Measurements from ENCODE around the gene GAS1. TPM values are rescaled to one million over a fixed set of nuclear protein-coding genes. Genes with fewer than 3 reads are reported as not detected.

GAS1 gene
- total and polyA plus RNA-seq, 10 of the 15 experiments (the other 5 are each of a cell fraction or from before 2014, with no cell fraction given), result not detected

- Histone ChIP-seq H3K9me3 (replicated peaks; ENCODE audit: control insufficient read depth, insufficient read depth, low read length) (no peaks in the 10 kb centered on the region), H2AFZ (ENCODE audit: control insufficient read depth, low read depth, low read length) (no peak overlapping the region), H3K4me2 (ENCODE audit: control insufficient read depth, insufficient read depth) (no peak overlapping the region), H3K9ac (ENCODE audit: control insufficient read depth, insufficient read depth, low read length) (no peak overlapping the region), H4K20me1 (ENCODE audit: control insufficient read depth, insufficient read depth) (no peaks in the 10 kb centered on the region), H3K36me3 (ENCODE audit: control insufficient read depth in 2 of 2, insufficient read depth in 2 of 2, low read length in 1 of 2) (no peaks in the 10 kb centered on the region), H3K27me3 (replicated peaks in 1 of 2; ENCODE audit: control insufficient read depth in 2 of 2, insufficient read depth in 2 of 2, low read length in 1 of 2) (no peaks in the 10 kb centered on the region; a peak in 1 of 4 replicates), H3K27ac (ENCODE audit: control insufficient read depth, insufficient read depth) (no peak overlapping the region), H3K4me1 (ENCODE audit: control insufficient read depth, insufficient read depth, low read length) (no peaks in the 10 kb centered on the region), H3K4me3 (no peak overlapping the region), H3K79me2 (ENCODE audit: control insufficient read depth, insufficient read depth, low read length) (no peaks in the 10 kb centered on the region)
- intact Hi-C loops (cut with micrococcal nuclease; ENCODE audit: unreplicated experiment), result no loop called here
- no TSS peak for BruUV-seq (replicated peaks)
- RAD21 ChIA-PET (ENCODE audit: unreplicated experiment), result no interaction called here
- in situ Hi-C loops (cut with MboI), result no loop called here
- TF ChIP-seq USF2 (IDR thresholded peaks at IDR 0.05; ENCODE audit: borderline replicate concordance, low read depth, low read length) (no peak), RAD51 (IDR thresholded peaks at IDR 0.05) (no peak), POLR2AphosphoS5 (IDR thresholded peaks at IDR 0.05; ENCODE audit: low read length) (no peak), BACH1 (IDR thresholded peaks at IDR 0.05; ENCODE audit: borderline replicate concordance) (no peak), SP1 (IDR thresholded peaks at IDR 0.05; ENCODE audit: low read depth, low read length) (no peak), PBX3 (IDR thresholded peaks at IDR 0.05; ENCODE audit: insufficient replicate concordance, low read depth, low read length) (no peak), MEF2A (IDR thresholded peaks at IDR 0.05; ENCODE audit: insufficient read depth, low read depth, low read length) (no peak), SMARCA5 (IDR thresholded peaks at IDR 0.05) (no peak), NRF1 (conservative IDR thresholded peaks at IDR 0.05; ENCODE audit: low read depth, low read length) (no peak), ZBTB40 (IDR thresholded peaks at IDR 0.05; ENCODE audit: borderline replicate concordance) (no peak), EED (IDR thresholded peaks at IDR 0.05; ENCODE audit: low read depth) (no peak), HDAC2 (IDR thresholded peaks at IDR 0.05) (no peak), MTA3 (IDR thresholded peaks at IDR 0.05; ENCODE audit: borderline replicate concordance, low read length) (no peak), CHD4 (IDR thresholded peaks at IDR 0.05) (no peak), POLR2A (IDR thresholded peaks at IDR 0.05; ENCODE audit: low read depth, low read length) (no peak), TARDBP (IDR thresholded peaks at IDR 0.05; ENCODE audit: borderline replicate concordance) (no peak), TCF7 (IDR thresholded peaks at IDR 0.05; ENCODE audit: borderline replicate concordance) (no peak), CHD1 (IDR thresholded peaks at IDR 0.05; ENCODE audit: low read depth, low read length) (no peak), SIX5 (IDR thresholded peaks at IDR 0.05; ENCODE audit: low read depth, low read length, severe bottlenecking) (no peak)
- TF ChIP-seq, protein P1, sequence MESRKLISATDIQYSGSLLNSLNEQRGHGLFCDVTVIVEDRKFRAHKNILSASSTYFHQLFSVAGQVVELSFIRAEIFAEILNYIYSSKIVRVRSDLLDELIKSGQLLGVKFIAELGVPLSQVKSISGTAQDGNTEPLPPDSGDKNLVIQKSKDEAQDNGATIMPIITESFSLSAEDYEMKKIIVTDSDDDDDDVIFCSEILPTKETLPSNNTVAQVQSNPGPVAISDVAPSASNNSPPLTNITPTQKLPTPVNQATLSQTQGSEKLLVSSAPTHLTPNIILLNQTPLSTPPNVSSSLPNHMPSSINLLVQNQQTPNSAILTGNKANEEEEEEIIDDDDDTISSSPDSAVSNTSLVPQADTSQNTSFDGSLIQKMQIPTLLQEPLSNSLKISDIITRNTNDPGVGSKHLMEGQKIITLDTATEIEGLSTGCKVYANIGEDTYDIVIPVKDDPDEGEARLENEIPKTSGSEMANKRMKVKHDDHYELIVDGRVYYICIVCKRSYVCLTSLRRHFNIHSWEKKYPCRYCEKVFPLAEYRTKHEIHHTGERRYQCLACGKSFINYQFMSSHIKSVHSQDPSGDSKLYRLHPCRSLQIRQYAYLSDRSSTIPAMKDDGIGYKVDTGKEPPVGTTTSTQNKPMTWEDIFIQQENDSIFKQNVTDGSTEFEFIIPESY (IDR thresholded peaks at IDR 0.05), result no peak
- CTCF ChIA-PET, result no interaction called here
- FAIRE-seq (no peak), ATAC-seq (no peak), DNase-seq (ENCODE audit: low read depth, low spot score) (no peak)
- POLR2A ChIA-PET, result no interaction called here
- SMC1A ChIA-PET (ENCODE audit: uncharacterized antibody, unreplicated experiment), result no interaction called here
- WGBS (ENCODE audit: insufficient coverage, insufficient replicate concordance, low lambda C conversion rate, missing lambda C conversion rate), result 7% methylated on average over 4 of the region's 4 CpGs
These were observed 30.0 kb upstream of the GAS1 start for GRCh38 chr9:86977205-86977835.
